Occipital lobe (tissue), 2 donors: Measurements from ENCODE around the gene TPSD1. TPM values are rescaled to one million over a fixed set of nuclear protein-coding genes. Genes with fewer than 3 reads are reported as not detected.
"Not testable (repeated sequence)": the region's sequence is repeated elsewhere in the genome, so short reads cannot be mapped to it uniquely, and the experiment has no call there.

Source experiments
- DNase-seq: peaks from one replicate; lab custom pipeline; 2025; lab: John Stamatoyannopoulos, UW
- total RNA-seq: library from RNA; depleted of rRNA; stranded (reverse); fragments of >200 nt; gene quantifications from one replicate; pipeline ENCODE4 v1.2.3, GENCODE V29; 2014

Gene TPSD1
- total RNA-seq, 1 donor from 2014 or later, result not detected

DNA sequence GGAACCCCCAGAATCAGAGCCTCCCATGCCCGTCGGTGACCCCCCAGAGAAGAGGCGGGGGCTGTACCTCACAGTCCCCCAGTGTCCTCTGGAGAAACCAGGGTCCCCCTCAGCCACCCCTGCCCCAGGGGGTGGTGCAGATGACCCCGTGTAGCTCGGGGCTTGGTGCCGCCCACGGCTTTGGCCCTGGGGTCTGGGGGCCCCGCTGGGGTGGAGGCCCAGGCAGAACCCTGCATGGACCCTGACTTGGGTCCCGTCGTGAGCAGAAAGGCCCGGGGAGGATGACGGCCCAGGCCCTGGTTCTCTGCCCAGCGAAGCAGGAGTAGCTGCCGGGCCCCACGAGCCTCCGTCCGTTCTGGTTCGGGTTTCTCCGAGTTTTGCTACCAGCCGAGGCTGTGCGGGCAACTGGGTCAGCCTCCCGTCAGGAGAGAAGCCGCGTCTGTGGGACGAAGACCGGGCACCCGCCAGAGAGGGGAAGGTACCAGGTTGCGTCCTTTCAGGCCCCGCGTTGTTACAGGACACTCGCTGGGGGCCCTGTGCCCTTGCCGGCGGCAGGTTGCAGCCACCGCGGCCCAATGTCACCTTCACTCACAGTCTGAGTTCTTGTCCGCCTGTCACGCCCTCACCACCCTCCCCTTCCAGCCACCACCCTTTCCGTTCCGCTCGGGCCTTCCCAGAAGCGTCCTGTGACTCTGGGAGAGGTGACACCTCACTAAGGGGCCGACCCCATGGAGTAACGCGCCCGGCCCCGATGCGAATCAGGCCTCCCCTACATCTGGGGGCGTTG, 34.8 kb upstream of the TPSD1 start:
- no peak for DNase-seq

GRCh38 chr16:1221628-1222552, 34.0 kb upstream of the TPSD1 start:
- no peak for DNase-seq

GRCh38 chr16:1222553-1223354, 33.1 kb upstream of the TPSD1 start:
- no peak for DNase-seq

GRCh38 chr16:1223355-1224214, 32.3 kb upstream of the TPSD1 start:
- DNase-seq, result no peak

- no peak for DNase-seq
These were observed 31.3 kb upstream of the TPSD1 start for GRCh38 chr16:1224558-1224957.

DNA sequence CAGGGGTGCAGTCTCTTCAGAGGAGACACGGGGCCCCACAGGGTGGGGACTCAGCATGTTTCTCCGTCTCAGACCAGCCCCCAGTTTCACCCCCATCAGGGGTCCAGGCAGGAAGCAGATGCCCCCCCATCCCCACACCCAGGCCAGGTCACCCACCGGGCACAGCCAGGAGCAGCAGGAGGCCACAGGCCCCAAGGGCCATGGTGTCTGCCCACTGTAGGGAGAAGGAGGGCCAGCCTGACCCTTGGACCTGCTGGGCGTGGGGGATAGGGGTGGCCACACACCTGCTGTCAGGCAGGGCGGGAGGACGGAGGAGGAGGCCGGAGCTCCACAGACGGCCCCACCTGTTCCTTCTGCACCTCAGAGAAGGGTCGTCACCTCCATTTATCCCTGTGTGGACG, 30.8 kb upstream of the TPSD1 start, which contains the start of gene TPSG1:
TPSG1 (minus strand) TSS at position 218 of the 401 bp plus-strand sequence; CDS start at position 202, 16 bp downstream.
- no peak for DNase-seq

DNA sequence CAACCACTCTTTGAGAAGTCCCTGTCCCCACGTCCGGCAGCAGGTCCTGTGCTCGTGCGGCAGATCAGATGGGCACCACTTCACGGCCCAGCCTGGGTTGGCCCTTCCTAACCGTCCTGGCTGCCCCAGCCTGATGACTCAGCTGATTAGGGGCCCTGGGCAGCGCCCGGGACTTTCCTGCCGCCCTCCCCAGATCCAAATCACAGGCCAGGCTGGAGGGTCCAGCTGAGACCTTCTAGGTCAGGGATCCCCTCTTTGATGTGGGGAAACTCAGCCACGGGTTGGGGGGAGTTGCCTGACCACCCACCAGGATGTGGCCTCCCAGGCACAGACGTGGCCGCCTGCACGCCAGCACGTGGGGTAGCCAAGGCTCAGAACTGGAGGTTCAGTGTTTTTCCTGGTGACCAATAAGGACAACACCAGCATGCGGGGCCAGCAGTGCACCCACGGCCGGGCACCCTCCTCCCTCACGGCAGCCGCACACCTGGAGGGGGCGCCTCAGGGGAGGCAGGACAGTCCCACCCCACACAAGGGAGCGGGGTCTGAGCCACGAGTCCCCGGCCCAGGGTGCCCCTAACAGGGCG, 30.0 kb upstream of the TPSD1 start:
- not testable (repeated sequence) for DNase-seq

- DNase-seq, result not testable (repeated sequence)
These were observed 29.2 kb upstream of the TPSD1 start for GRCh38 chr16:1226692-1227091.

- not testable (repeated sequence) for DNase-seq
These were observed 27.6 kb upstream of the TPSD1 start for GRCh38 chr16:1228227-1228626.

- DNase-seq, result not testable (repeated sequence)
These were observed 26.4 kb upstream of the TPSD1 start for GRCh38 chr16:1229476-1229875.

DNA sequence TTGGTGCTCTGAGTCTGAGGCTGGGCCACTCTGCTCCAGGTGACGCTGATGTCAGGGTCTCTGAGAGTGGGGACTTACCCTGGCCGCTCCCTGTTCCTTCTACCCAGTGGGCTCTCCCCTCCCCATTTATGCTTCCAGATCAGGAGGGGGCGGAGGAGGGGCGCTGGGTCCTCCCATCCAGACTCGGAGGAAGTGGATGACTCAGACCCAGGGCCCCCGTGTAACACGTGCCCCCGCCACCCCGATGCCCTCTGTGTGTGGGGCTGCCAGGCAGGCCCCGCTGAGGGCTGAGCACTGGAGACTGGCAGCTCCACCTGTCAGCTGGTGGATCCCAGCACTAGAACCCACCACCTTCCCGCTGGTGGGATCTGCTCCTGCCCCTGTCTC, 25.8 kb upstream of the TPSD1 start, which contains the start of gene TPSB2:
TPSB2 (minus strand) TSS at position 101 of the 387 bp plus-strand sequence. CDS start 233 bp downstream, outside the sequence.
- not testable (repeated sequence) for DNase-seq

DNA sequence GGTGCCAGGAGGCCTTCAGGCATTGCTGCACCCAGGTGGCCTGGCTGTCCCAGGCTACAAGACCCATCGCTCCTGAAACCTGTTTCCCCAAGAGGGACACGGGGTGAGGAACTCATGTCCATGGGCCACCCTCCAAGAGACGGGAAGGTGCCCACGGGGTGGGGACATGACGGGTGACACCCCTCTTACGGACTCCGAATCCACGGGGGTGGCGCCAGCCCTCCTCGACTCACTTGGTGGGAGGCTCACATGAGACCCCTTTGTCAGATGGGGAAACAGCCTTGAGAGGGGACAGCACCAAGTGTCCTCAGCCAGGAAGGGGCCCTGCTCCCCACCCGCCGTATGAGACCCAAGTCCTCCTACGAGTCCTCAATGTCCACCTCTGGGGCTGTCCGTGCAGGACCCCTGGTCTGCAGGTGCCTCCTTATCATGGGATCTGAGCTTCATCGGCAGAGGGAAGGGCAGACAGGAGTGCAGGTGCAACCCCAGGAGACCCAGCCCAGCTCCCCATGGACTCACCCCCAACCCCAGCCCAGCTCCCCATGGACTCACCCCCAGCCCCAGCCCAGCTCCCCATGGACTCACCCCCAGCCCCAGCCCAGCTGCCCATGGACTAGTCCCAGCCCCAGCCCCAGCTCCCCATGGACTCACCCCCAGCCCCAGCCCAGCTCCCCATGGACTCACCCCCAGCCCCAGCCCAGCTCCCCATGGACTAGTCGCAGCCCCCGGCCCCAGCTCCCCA, 25.2 kb upstream of the TPSD1 start:
- not testable (repeated sequence) for DNase-seq

DNA sequence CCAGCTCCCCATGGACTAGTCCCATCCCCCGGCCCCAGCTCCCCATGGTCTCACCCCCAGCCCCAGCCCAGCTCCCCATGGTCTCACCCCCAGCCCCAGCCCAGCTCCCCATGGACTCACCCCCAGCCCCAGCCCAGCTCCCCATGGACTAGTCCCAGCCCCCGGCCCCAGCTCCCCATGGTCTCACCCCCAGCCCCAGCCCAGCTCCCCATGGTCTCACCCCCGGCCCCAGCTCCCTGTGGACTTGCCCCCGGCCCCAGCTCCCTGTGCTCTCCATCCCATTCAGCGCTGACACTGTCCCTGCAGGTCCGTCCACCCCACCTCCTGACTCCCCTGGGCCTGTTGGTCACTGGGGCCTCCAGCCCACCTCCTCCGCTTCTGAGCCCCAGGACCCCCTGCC, 24.6 kb upstream of the TPSD1 start:
- DNase-seq, result not testable (repeated sequence)

DNA sequence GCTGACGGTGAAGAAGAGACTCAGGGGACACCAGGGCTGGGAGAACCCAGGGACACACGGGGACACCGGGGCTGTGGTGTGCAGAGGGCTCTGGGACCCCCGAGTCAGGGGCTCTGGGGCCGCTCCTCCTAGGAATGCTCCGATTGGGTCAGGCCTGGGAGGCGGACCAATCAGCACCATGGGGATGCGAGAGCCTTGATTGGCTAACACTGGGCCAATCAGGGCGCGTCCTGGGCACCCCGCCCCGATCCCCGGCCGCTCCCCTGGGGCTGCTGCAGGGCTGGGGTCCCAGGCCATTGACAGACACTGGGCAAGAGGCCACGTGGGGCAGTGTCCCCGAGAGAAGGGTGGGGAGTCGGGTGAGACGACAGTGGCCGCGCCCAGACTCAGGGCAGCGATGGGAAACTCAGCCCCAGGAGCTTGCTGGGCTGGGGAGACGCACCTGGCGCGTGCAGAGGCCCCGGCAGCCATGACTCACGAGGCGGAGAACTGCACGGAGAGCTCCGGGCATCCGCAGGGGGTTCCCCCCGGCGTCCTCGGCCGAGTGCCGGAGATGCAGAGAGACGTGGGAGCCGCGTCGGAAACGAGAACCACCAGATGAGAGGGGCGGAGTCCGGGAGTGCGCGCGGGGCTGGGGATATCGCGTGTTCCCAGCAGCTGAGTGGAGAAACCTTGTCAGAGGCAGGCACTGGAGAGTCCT, 23.7 kb upstream of the TPSD1 start:
- not testable (repeated sequence) for DNase-seq

DNA sequence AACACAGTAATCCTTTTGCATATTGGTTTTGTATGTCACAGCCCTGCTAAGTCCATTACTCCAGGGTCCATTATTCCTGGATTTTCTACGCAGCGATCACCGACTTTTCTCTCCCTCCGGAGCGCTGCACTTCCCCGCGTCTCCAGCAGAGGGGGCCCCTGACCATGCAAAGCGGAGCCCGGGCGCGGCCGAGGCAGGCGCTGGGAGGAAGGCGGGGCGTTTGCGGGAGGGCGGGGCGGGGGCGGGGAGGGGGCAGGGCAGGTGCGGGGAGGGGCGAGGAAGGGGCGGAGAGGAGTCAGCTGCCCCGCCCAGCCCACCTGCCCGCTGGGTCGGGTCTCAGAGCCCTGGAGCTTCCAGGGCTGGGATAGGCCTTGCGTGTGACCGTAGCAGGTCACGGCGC, 19.2 kb upstream of the TPSD1 start:
- not testable (repeated sequence) for DNase-seq

DNA sequence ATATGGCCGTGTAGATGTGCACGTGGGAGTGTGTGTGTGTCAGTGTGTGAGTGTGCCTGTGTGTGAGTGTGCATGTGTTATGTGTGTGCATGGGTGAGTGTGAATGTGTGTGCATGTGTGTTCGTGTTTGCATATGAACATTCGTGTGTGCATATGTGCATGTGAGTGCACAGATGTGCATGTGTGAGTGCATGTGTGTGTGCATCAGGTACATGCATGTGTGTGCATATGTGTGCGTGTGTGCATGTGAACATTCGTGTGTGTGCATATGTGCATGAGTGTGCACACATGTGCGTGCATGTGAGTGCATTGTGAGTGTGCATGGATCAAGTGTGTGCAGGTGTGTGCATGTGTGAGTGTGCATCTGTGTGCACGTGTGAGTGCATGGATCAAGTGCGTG, 17.9 kb upstream of the TPSD1 start:
- DNase-seq, result no peak

- DNase-seq, result not testable (repeated sequence)
These were observed 17.0 kb upstream of the TPSD1 start for GRCh38 chr16:1238909-1239308.

GRCh38 chr16:1239575-1239974, 16.3 kb upstream of the TPSD1 start:
- not testable (repeated sequence) for DNase-seq
